ENCODE results near the gene ADCY4. TPM values are rescaled to one million over a fixed set of nuclear protein-coding genes. Genes with fewer than 3 reads are reported as not detected.
"Not testable (repeated sequence)": the region's sequence is repeated elsewhere in the genome, so short reads cannot be mapped to it uniquely, and the experiment has no call there.

ADCY4 gene
- total RNA-seq, 4 donors from 2014 or later: 13.3 to 40.5 (median 22.6) TPM

DNA sequence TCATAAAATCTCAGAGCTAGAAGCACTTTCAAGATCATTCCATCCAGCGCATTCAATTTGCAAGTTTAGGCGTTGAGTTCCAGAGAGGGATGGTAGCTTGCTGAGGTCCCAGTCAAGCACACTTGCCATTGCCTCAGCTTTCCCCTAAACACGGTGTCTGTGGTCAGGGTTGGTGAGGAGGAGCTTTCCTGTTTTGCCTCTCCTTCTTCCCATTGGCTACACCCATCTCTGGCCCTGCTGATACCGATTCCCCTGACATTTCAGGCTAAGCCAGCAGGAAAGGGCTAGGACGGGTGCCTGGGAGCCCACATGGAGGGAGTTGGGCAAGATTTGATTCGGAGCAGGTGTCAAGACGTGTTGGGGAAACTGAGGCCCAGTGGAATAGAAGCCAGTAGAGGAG is 42.3 kb upstream of the ADCY4 start:
- 83% methylated on average over 1 of the region's 7 CpGs; no CpG with 5 or more reads in 1 of the 2 donors for WGBS, 2 donors (ENCODE audit: low coverage in 1 of 2)
- no peak for ATAC-seq
- H3K4me3 ChIP-seq: no peak overlapping the region
- peaks cover 0 to 60% of the 10 kb centered on the region in 2 donors for H3K36me3 ChIP-seq
- H3K4me1 ChIP-seq: peaks cover 0 to 28% (median 4%) of the 10 kb centered on the region in 3 donors
- H3K9me3 ChIP-seq: no peaks in the 10 kb centered on the region
- no peak overlapping the region for H3K27ac ChIP-seq
- TF ChIP-seq POLR2A (IDR thresholded peaks at IDR 0.05): no peak
- no peaks in the 10 kb centered on the region for H3K27me3 ChIP-seq

DNA sequence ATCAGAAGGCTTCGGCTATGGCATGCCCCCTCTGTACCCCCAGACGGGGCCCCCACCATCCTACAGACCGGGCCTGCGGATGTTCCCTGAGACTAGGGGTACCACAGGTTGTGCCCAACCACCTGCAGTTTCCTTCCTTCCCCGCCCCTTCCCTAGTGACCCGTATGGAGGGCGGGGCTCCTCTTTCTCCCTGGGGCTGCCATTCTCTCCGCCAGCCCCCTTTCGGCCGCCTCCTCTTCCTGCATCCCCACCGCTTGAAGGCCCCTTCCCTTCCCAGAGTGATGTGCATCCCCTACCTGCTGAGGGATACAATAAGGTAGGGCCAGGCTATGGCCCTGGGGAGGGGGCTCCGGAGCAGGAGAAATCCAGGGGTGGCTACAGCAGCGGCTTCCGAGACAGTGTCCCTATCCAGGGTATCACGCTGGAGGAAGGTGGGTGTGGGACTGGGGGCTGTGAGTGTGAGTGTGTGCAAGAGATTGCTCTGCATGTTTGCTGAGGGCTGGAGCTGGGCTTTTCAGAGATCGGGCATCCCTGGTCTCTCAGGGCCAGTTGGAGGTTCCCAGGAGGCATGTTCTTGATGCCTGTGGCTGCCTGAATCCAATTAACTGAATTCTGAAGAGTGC is 41.7 kb upstream of the ADCY4 start:
- no peak overlapping the region for H3K27ac ChIP-seq
- no peak overlapping the region for H3K4me3 ChIP-seq
- H3K36me3 ChIP-seq: peaks cover 0 to 66% of the 10 kb centered on the region in 2 donors
- no peaks in the 10 kb centered on the region for H3K9me3 ChIP-seq
- ATAC-seq: no peak
- 12 to 60% methylated on average over 1 to 4 of the region's 16 CpGs for WGBS, 2 donors (ENCODE audit: low coverage in 1 of 2)
- peaks cover 0 to 33% (median 4%) of the 10 kb centered on the region in 3 donors for H3K4me1 ChIP-seq
- no peak for TF ChIP-seq POLR2A (IDR thresholded peaks at IDR 0.05)
- no peak for TF ChIP-seq EP300 (IDR thresholded peaks at IDR 0.05)
- TF ChIP-seq, protein P1, sequence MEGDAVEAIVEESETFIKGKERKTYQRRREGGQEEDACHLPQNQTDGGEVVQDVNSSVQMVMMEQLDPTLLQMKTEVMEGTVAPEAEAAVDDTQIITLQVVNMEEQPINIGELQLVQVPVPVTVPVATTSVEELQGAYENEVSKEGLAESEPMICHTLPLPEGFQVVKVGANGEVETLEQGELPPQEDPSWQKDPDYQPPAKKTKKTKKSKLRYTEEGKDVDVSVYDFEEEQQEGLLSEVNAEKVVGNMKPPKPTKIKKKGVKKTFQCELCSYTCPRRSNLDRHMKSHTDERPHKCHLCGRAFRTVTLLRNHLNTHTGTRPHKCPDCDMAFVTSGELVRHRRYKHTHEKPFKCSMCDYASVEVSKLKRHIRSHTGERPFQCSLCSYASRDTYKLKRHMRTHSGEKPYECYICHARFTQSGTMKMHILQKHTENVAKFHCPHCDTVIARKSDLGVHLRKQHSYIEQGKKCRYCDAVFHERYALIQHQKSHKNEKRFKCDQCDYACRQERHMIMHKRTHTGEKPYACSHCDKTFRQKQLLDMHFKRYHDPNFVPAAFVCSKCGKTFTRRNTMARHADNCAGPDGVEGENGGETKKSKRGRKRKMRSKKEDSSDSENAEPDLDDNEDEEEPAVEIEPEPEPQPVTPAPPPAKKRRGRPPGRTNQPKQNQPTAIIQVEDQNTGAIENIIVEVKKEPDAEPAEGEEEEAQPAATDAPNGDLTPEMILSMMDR (IDR thresholded peaks at IDR 0.05): no peak
- no peak for TF ChIP-seq POLR2AphosphoS5 (IDR thresholded peaks at IDR 0.05)
- H3K27me3 ChIP-seq: no peaks in the 10 kb centered on the region

DNA sequence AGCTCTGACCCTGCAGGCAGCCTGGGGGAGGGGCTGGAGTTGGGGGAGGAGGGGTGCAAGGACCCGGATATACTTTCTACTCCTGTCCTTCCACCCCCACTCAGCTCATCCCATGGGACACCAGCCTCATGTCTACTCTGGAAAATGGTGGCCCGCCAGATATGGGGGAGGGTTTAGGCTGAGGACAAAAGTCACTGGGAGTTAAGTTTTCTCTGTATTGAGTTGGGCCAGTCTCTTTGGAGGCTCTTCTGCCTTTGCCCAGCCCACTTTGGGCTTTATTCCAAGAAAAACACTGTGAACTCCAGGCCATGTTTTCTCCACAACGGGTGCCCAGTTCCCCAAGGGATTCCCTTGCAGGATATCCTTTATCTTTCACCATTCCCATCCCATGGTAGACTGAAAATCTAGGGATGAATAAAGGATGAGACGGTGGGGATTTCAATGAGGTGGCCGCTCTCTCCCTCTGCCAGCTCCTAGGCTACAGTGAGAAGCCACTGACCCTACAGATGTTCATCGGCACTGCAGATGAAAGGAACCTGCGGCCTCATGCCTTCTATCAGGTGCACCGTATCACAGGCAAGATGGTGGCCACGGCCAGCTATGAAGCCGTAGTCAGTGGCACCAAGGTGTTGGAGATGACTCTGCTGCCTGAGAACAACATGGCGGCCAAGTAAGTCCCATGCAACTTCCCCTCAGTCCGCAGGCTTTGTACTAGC is 38.0 kb upstream of the ADCY4 start:
- Histone ChIP-seq H3K4me1 (peaks cover 0 to 65% (median 10%) of the 10 kb centered on the region in 3 donors), H3K4me3 (no peak overlapping the region), H3K9me3 (no peaks in the 10 kb centered on the region), H3K27ac (peak overlapping the region in 3 of 4 donors; percentile 7 to 46 (median 42)), H3K27me3 (no peaks in the 10 kb centered on the region), H3K36me3 (peaks cover 0 to 63% of the 10 kb centered on the region in 2 donors)
- no peak for ATAC-seq
- 36 to 69% methylated on average over 2 to 9 of the region's 12 CpGs for WGBS, 2 donors (ENCODE audit: low coverage in 1 of 2)
- TF ChIP-seq POLR2AphosphoS5 (IDR thresholded peaks at IDR 0.05) (no peak), POLR2A (IDR thresholded peaks at IDR 0.05) (no peak), EP300 (IDR thresholded peaks at IDR 0.05) (no peak)
- TF ChIP-seq, protein P1 (IDR thresholded peaks at IDR 0.05): no peak

DNA sequence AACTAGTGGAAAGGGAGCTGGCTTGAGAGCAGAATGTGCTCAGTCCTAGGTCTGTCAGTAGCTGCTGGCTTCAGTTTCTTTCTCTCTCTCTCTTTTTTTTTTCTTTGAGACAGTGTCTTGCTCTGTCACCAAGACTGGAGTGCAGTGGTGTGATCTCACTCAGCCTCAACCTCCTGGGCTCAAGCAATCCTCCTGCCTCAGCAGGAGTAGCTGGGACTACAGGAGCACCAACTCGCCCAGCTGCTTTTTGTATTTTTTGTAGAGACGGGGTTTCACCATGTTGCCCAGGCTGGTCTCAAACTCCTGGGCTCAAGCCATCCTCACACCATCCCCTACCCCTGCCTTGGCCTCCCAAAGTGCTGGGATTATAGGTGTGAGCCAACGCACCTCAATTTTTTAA is 36.7 kb upstream of the ADCY4 start:
- not testable (repeated sequence) for H3K4me3 ChIP-seq, ATAC-seq, H3K9me3 ChIP-seq, H3K27me3 ChIP-seq
- peaks cover 0 to 64% (median 6%) of the 10 kb centered on the region in 3 donors for H3K4me1 ChIP-seq
- WGBS, 2 donors (ENCODE audit: low coverage in 1 of 2): 73 to 77% methylated on average over 2 to 3 of the region's 3 CpGs
- peak overlapping the region in 1 of 4 donors; percentile 42 for H3K27ac ChIP-seq
- H3K36me3 ChIP-seq: peaks cover 0 to 50% of the 10 kb centered on the region in 2 donors

DNA sequence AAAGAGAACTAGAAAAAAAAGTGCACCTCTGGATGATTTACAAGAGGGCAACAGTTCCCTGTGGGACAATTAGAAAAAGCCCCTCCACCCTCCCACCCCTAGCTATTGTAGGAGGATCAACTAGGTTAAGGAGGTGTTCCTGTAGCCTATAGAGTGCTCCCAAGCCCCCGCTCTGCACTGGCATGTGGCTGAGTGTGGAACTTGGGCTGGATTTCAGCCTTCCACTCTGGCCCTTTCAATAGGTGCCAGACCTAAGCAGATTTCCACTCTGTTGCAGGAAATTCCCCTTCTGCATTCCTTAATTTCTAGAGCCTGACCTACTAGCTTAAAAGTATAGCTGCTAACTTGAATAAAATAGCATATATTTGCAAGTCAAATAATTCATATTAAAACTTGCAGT is 35.9 kb upstream of the ADCY4 start:
- peaks cover 0 to 42% of the 10 kb centered on the region in 2 donors for H3K36me3 ChIP-seq

More for the DNA sequence above, 35.9 kb upstream of the ADCY4 start:
- TF ChIP-seq POLR2AphosphoS5 (IDR thresholded peaks at IDR 0.05) (no peak), POLR2A (IDR thresholded peaks at IDR 0.05) (no peak), EP300 (IDR thresholded peaks at IDR 0.05) (no peak)
- TF ChIP-seq, protein P1 (IDR thresholded peaks at IDR 0.05): no peak
- WGBS, 2 donors (ENCODE audit: low coverage in 1 of 2): 70 to 83% methylated on average over 1 of the region's 1 CpG
- Histone ChIP-seq H3K27me3 (no peaks in the 10 kb centered on the region), H3K4me1 (peaks cover 0 to 71% (median 11%) of the 10 kb centered on the region in 3 donors), H3K27ac (peak overlapping the region in 2 of 4 donors; percentile 97 to 99), H3K4me3 (no peak overlapping the region), H3K9me3 (no peaks in the 10 kb centered on the region)
- ATAC-seq: no peak

All from gastroesophageal sphincter (tissue), 4 donors.